GM12891 (cell line): ENCODE results near the gene TMEM273.

ENCODE experiments used
- DNase-seq: peaks from one replicate; pipeline ENCODE4 v3.0.0; 2011; ENCODE audit warnings: low spot score; ENCODE audit not compliant: insufficient read length
- FAIRE-seq: peaks from 2 replicates; lab custom pipeline; 2011; peaks lifted over from hg19 to GRCh38; lab: Jason Lieb, UNC
- PAX5 ChIP-seq: IDR thresholded peaks from 2 replicates; pipeline ENCODE4 v1.6.1; 2011; ENCODE audit warnings: low read length, moderate library complexity, mild to moderate bottlenecking; ENCODE audit not compliant: insufficient read depth, severe bottlenecking
- POLR2A ChIP-seq: IDR thresholded peaks from 2 replicates; pipeline ENCODE4 v1.6.1; 2011; ENCODE audit warnings: low read depth, low read length, control low read depth
- POLR2AphosphoS5 ChIP-seq: IDR thresholded peaks from 2 replicates; pipeline ENCODE4 v1.6.1; 2011; ENCODE audit warnings: low read depth, low read length, control low read depth
- POU2F2 ChIP-seq: IDR thresholded peaks from 2 replicates; pipeline ENCODE4 v1.6.1; 2011; ENCODE audit warnings: low read depth, mild to moderate bottlenecking, control low read depth, low read length, moderate library complexity
- SPI1 ChIP-seq: IDR thresholded peaks from 2 replicates; pipeline ENCODE4 v1.6.1; 2011; ENCODE audit warnings: low read depth, low read length, control low read depth
- TAF1 ChIP-seq: IDR thresholded peaks from 2 replicates; pipeline ENCODE4 v1.6.1; 2011; ENCODE audit warnings: low read depth, low read length, control low read depth

The TMEM273 gene

DNA sequence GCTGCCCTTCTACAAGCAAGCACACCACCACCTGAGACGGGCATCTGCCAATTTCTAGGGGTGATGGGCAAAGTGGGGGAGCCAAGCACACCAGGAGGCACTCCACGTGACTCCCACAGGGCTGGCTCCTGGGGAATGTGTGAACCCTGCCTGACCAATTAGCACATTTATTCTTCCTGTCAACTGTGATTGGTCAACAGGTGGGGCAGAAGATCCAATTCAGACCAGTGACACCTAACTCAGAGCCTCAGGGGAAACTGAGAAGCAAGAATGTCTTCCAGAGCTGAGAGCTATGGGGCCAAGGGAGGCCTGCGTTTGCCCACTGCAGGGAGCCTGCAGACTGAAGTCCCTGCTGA, 15.4 kb downstream of the TMEM273 start:
- no peak for FAIRE-seq
- TF ChIP-seq POLR2AphosphoS5, result no peak
- TF ChIP-seq SPI1, result no peak
- no peak for TF ChIP-seq POLR2A
- no peak for TF ChIP-seq TAF1
- TF ChIP-seq PAX5, result no peak
- TF ChIP-seq POU2F2, result no peak

DNA sequence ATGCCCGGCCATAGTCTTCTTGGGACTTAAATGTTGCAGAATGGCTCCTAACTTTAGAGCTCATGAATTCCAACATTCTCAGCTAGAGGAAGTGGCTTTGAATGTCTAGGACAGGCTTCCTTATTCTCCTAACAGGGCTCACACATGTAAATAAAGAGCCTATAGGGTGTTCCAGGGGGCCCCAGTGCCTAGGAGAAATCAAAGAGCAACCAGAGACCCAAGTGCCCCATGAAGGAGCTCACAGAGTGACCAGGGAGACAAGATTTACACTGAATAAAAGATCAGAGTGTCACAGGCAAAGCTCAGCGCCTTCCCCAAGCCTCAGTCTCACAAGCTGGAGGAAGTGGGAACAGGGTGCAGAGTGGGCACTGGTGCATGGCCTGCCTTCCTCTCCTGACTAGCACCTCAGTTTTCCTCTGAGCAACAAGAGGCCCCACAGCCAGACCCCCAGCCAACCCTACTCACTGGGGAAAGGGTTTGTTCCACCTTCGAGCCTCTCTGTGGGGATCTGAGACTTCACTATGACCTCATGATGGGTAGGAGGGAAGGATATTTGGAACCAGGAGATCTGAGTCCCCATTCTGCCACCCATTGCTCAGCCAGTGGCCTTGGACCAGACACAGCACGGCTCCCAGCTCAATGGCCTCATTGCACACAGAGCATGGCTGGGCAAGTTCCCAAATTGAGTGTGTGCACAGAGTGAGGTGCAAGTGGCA, 16.0 kb downstream of the TMEM273 start:
- TF ChIP-seq POLR2A, result no peak
- no peak for TF ChIP-seq POU2F2
- peak; percentile 74 for TF ChIP-seq SPI1
- no peak for TF ChIP-seq POLR2AphosphoS5
- TF ChIP-seq TAF1, result no peak
- TF ChIP-seq PAX5, result no peak
- peak; percentile 80 for FAIRE-seq
- DNase-seq, result no peak

More for the DNA sequence above, 15.4 kb downstream of the TMEM273 start:
- no peak for DNase-seq

DNA sequence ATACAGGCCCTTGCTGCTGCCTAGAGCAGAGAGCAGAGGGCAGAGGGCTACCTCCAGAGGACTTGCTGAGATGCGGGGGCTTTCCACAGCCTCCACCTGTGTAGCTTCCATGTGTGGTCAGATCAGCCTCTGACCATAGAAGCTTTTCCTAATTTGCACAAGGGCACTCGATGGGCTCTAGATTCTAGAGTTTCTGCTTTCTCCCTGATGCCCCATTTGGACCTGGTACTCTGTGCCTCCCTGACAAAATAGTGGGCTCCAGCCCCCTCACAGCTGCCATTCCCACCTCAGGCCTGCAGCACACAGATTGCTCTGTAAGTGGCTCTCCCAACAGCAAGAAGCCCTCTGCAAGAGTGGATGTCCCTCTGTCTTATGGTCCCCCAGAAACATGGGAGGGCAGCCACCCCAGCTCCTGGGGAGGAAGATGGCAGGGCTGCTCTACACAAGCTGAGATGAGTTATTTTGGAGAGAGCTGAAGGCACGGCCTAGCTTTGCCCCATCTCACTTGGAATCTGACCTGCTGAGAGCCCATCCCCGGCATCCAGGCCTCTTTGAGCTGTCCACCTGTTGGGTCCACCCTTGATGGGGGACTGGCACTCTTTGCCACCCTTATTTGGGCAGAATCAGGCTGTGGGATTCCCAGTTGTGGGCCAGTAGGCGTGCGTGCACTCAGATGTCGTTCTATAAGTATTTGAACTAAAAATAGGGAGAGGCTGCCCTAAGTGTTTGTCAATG, 16.7 kb downstream of the TMEM273 start:
- TF ChIP-seq PAX5 (no peak), TAF1 (no peak), POU2F2 (no peak), POLR2A (no peak), POLR2AphosphoS5 (no peak), SPI1 (no peak)
- FAIRE-seq, result no peak
- DNase-seq, result no peak

DNA sequence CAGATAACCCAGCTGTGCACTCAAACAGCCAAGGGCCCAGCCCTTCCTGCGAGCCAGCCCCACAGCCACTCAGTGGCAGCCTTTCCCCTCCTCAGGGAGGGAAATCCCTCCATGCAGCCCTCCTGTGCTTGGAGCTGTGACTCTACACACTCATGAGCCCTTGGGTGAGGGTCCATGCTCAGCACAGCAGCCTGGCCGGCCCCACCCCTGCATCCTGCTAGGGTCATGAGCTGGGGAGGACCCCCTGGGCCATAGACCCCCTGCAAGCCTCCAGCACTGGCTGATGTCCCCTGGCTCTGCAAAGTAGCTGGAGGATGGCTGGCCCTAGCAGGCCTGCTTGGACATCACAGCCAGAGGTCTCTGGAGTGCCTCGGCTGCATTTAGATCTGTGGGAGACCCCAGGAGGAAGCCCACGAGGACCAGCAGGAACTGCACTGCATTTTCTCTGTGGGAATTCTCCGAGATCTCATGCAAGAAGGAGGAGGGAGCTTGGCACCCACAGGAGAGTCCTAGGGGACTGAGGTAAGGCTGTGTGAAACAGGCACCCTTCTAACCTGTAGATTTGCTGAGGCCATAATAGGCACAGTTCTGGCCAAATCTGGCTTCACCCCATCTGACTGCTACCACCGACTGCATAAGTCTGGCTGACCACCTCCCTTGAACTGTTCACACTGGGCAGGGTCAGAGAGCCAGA, 17.4 kb downstream of the TMEM273 start:
- FAIRE-seq, result no peak
- no peak for DNase-seq
- TF ChIP-seq POU2F2 (no peak), TAF1 (no peak), POLR2AphosphoS5 (no peak), SPI1 (no peak), POLR2A (no peak), PAX5 (no peak)

DNA sequence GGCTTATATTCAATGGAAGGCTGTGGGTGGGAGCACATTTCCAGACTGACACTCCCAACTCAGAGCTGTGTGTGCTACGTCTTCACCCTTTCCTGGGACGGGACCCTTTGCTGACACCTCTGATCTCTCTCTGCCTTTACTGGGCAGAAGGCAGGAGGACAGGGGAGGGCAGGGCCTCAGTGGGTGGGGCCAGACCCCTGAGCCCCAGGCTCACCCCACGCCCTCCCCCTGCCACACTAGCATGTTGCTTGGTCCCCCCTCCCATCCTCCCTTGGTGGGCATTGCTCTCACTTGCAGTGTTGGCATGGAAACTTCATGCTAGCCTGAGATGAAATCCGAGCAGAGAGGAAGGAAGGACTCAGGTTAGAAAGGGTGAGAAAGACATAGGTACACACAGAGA, 18.4 kb downstream of the TMEM273 start:
- no peak for FAIRE-seq
- TF ChIP-seq SPI1 (no peak), TAF1 (no peak), POLR2AphosphoS5 (no peak), PAX5 (no peak), POLR2A (no peak), POU2F2 (no peak)
- no peak for DNase-seq

DNA sequence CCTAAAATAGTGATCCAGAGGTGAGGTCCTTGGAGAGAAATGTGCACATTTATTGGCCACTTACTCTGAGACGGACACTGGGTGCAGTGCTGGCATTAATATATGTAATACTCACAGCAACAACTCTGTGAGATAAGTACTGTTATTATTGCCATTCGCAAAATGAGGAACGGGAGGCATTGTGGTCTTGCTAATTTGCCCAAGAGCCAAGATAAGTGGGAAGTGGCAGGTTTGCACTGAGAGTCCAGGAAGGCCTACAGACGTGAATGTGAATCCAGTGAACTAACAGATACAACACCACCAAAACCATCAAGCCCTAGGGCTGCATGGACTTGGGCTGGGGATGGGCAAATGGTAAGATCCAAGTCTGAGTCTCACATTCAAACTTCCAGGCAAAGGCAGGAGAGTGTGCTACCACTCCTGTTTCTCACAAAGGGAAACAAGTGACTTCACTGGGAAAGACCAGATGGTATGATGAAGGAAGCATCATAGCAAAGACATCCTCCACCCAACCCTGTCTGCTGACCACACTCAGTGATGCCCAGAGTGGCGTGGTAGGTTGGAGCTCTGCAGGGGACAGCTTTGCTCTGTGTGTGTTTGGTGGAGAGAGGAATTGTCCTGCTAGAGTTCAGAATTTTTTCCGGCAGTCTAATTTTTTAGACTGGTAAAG, 19.2 kb downstream of the TMEM273 start:
- no peak for TF ChIP-seq TAF1
- TF ChIP-seq POLR2AphosphoS5, result no peak
- TF ChIP-seq SPI1, result no peak
- no peak for TF ChIP-seq PAX5
- no peak for TF ChIP-seq POLR2A
- TF ChIP-seq POU2F2, result no peak
- no peak for FAIRE-seq
- no peak for DNase-seq

DNA sequence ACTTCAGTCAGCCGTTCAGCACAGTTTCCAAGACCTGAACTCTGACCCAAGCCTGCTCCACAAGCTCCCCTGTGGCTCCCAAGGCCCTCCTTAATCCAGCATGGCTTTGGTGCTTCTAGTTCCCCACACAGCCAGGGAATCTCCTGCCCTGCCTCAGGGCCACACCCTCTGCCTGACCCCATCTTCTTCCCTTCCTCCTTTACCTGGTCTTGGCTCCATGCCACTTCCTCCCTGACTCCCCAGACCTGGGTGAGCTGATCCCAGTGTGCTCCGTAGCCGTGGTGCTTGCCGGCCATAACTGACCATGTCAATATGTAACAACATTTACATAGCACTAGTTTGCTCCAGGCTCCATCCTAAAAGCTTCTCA, 20.0 kb downstream of the TMEM273 start:
- TF ChIP-seq POLR2AphosphoS5 (no peak), SPI1 (no peak), POLR2A (no peak), TAF1 (no peak), PAX5 (no peak), POU2F2 (no peak)
- FAIRE-seq (no peak), DNase-seq (no peak)

DNA sequence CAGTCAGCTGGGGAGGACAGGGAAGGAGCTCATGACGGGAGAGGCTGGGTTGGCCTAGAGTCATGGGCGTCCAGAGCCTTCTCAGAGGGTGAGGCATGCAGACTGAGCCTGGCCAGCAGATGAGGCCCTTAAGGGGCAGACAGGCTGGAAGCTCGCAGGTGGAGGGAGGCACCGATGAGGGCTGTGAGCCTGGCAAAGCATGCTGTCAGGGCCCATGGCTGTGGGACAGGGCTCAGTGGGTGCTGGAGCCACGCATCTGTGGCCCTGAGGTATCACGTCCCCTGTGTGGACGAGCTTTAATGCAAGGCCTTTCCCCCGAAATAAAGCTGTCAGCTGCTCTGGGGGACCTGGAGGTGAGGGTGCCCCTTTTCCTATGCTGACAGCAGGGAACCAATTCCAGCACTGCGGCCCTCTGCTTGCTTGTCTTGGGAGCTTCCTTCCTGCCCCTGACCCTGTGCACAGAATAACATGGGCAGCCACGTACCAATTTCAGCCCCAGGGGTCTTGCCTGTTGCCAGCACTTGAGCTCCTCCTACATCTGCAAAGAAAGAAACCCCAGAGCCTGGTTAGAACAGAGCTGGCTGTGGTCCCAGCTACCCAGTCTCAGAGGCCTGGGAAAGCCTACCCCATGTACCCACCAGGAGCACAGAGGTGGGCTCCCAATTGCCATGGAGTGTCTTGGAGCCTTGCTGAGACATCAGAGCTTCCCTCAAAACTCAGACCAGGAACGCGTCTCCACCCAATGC, 20.6 kb downstream of the TMEM273 start:
- DNase-seq, result no peak
- TF ChIP-seq POLR2A, result no peak
- TF ChIP-seq PAX5, result no peak
- TF ChIP-seq TAF1, result no peak
- no peak for TF ChIP-seq POLR2AphosphoS5
- no peak for TF ChIP-seq SPI1
- no peak for TF ChIP-seq POU2F2
- no peak for FAIRE-seq
